H1 (cell line): Measurements from ENCODE around the gene RHCG. TPM values are rescaled to one million over a fixed set of nuclear protein-coding genes. Genes with fewer than 3 reads are reported as not detected.

Experiments used
- CHD7 ChIP-seq: fragments of 300-600 bp; sonication (generic); IDR thresholded peaks from 2 replicates; pipeline ENCODE4 v1.7.1; 2012; ENCODE audit warnings: low read length, moderate library complexity, mild to moderate bottlenecking, inconsistent platforms; ENCODE audit not compliant: insufficient replicate concordance
- EZH2 ChIP-seq: fragments of 200-600 bp; sonication (generic); IDR thresholded peaks from 2 replicates; pipeline ENCODE4 v1.7.1; 2012; ENCODE audit warnings: low read depth, mild to moderate bottlenecking, moderate library complexity, low read length, inconsistent platforms; ENCODE audit not compliant: severe bottlenecking
- NANOG ChIP-seq: IDR thresholded peaks from 2 replicates; pipeline ENCODE4 v1.6.1; 2011; ENCODE audit warnings: low read length, low read depth, mild to moderate bottlenecking, inconsistent platforms; ENCODE audit not compliant: insufficient read depth, poor library complexity, severe bottlenecking
- SP4 ChIP-seq: IDR thresholded peaks from 2 replicates; pipeline ENCODE4 v1.6.1; 2012; ENCODE audit warnings: low read length, inconsistent platforms
- TAF7 ChIP-seq: optimal IDR thresholded peaks from 2 replicates; pipeline ENCODE3; 2011; ENCODE audit warnings: low read depth, mild to moderate bottlenecking, inconsistent platforms, low read length, moderate library complexity, borderline replicate concordance
- TBP ChIP-seq: IDR thresholded peaks from 2 replicates; pipeline ENCODE4 v1.6.1; 2011; ENCODE audit warnings: low read depth, low read length, improper control_type of control experiment
- polyA plus RNA-seq, 7 experiments: library from polyadenylated mRNA; depleted of rRNA in 3 of 7; stranded (reverse) in 5 of 7; unstranded in 2 of 7; fragments of >200 nt in 5 of 7; fragments of 200-250 nt in 2 of 7; gene quantifications; 1 replicate in 5 of 7; 2 replicates in 1 of 7; 4 replicates in 1 of 7; pipeline versions ENCODE4 v1.2.1 to v1.2.3, GENCODE V29; 2011 to 2013; ENCODE audit warnings: missing spikeins in 2 of 7, mixed read lengths in 2 of 7
- total RNA-seq: library from RNA; stranded (reverse); fragmentation: NEBNext Ultra II Directional; extraction: Animal tissue kit (Norgen Biotek cat#: 25700); gene quantifications from 2 replicates; pipeline ENCODE4 v1.2.1, GENCODE V29; 2021

The RHCG gene
- total and polyA plus RNA-seq, 2 of the 8 experiments (the other 6 are each of a cell fraction or from before 2014, with no cell fraction given), result 0.68 TPM; not detected in 1

DNA sequence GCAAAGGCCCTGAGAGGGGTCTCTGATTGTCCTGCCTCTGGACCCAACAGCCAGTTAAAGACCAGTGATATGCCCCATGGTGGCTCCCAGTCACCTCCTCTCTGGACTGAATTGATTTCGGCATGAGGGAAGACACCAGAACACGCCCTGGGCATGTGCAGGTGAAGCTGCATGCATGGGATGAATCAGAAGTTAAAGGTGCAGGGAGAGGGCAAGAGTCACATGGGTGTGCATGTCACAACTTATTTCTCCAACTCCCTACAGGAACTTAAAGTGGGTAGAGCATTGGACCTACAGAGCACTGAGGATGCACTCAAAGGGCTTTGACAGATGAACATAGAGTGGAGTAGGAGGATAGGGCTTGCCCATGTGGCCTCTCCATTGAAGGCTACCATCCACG lies 16.9 kb upstream of the RHCG start (continued):
- no peak for TF ChIP-seq CHD7
- TF ChIP-seq EZH2, result no peak
- TF ChIP-seq TAF7, result no peak
- TF ChIP-seq NANOG, result no peak
- no peak for TF ChIP-seq TBP
- TF ChIP-seq SP4, result no peak
- TF ChIP-seq, all 59 proteins: peak for 0
